ENCODE data around the gene UGT1A4. TPM values are rescaled to one million over a fixed set of nuclear protein-coding genes. Genes with fewer than 3 reads are reported as not detected.

UGT1A4 gene
- total and polyA plus RNA-seq, 4 donors = not detected

DNA sequence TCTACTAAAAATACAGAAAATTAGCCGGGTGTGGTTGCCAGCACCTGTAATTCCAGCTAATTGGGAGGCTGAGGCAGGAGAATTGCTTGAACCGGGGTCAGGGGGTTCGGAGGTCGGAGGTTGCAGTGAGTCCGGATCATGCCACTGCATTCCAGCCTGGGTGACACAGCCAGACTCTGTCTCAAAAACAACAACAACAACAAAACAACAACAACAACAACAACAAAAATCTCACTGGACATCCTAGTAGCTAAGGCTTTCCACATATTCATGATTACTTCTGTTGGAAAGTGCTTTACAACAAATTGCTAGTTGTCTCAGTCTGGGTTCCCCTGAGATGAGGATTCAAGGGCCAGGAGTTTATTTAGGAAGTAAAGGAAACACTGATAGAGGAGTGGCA lies 55.3 kb downstream of the UGT1A4 start:
- H3K36me3 ChIP-seq (ENCODE audit: control insufficient read depth, insufficient read depth, low read length) = no peaks in the 10 kb centered on the region
- no peaks in the 10 kb centered on the region for H3K27me3 ChIP-seq (ENCODE audit: control insufficient read depth, insufficient read depth, low read length)
- H3K4me1 ChIP-seq (ENCODE audit: control insufficient read depth, insufficient read depth, low read length) = no peaks in the 10 kb centered on the region
- H3K4me3 ChIP-seq (ENCODE audit: low read depth, low read length) = no peak overlapping the region
- no peaks in the 10 kb centered on the region for H3K9me3 ChIP-seq (ENCODE audit: control insufficient read depth, insufficient read depth, low read length)
- no peak for DNase-seq (ENCODE audit: low read depth in 4 of 6, low spot score in 6 of 6)
- H3K27ac ChIP-seq (ENCODE audit: low read depth, low read length) = no peak overlapping the region
- 100% methylated on average over 1 of the region's 5 CpGs for WGBS (ENCODE audit: insufficient coverage)

DNA sequence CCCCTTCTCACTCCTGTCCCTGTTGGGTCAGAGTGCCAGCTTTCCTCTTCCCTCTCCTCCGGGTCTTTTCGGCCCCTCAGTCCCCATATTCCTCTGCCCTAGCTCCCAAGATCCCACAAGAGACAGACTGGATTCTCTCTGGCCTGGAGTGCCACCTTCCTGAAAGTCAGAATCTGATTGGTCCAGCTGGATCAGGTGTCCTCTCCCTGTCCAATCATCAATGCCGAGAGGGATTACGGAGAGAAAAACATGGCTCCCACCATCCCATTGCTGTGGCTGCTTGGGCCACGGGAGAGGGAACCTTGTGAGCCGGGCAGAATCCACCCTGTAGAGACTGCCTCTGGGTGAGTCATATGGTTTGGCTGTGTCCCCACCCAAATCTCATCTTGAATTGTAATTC lies 56.9 kb downstream of the UGT1A4 start:
- Histone ChIP-seq H3K4me3 (ENCODE audit: low read depth, low read length) (no peak overlapping the region), H3K27me3 (ENCODE audit: control insufficient read depth, insufficient read depth, low read length) (no peaks in the 10 kb centered on the region), H3K27ac (ENCODE audit: low read depth, low read length) (no peak overlapping the region), H3K4me1 (ENCODE audit: control insufficient read depth, insufficient read depth, low read length) (no peaks in the 10 kb centered on the region), H3K9me3 (ENCODE audit: control insufficient read depth, insufficient read depth, low read length) (no peaks in the 10 kb centered on the region), H3K36me3 (ENCODE audit: control insufficient read depth, insufficient read depth, low read length) (no peaks in the 10 kb centered on the region)
- DNase-seq (ENCODE audit: low read depth in 4 of 6, low spot score in 6 of 6) = no peak
- 78% methylated on average over 2 of the region's 6 CpGs for WGBS (ENCODE audit: insufficient coverage)

DNA sequence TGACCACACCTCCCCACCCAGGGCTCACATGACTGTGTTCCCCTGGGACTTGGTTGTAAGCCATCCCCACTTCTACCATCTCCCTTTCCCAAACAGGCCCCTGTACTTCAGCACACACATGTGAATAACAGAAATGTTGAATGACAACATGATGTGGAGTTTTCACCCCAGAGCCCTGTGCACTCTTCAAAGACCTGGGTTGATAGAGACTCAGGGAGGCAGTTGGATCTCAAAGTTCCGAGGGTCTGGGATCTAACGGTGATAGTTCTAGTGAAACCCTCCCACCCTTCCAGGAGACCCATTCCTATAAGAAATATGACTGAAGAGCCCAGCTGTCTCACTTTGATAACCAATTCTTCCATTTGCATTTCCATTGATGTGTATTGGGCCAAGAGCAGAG lies 59.5 kb downstream of the UGT1A4 start, which contains the start of gene MROH2A:
Gene MROH2A (plus strand): TSS at position 301 of the 400 bp plus-strand sequence. CDS start 1,029 bp downstream, outside the sequence.
- Histone ChIP-seq H3K4me3 (ENCODE audit: low read depth, low read length) (no peak within 1 kb of the TSS), H3K36me3 (ENCODE audit: control insufficient read depth, insufficient read depth, low read length) (no peaks in the 10 kb centered on the region), H3K4me1 (ENCODE audit: control insufficient read depth, insufficient read depth, low read length) (no peaks in the 10 kb centered on the region), H3K9me3 (ENCODE audit: control insufficient read depth, insufficient read depth, low read length) (no peaks in the 10 kb centered on the region), H3K27ac (ENCODE audit: low read depth, low read length) (no peak within 1 kb of the TSS), H3K27me3 (ENCODE audit: control insufficient read depth, insufficient read depth, low read length) (no peaks in the 10 kb centered on the region)
- DNase-seq (ENCODE audit: low read depth in 4 of 6, low spot score in 6 of 6) = no peak
- no CpG with 5 or more reads among the region's 2 CpGs for WGBS (ENCODE audit: insufficient coverage)

DNA sequence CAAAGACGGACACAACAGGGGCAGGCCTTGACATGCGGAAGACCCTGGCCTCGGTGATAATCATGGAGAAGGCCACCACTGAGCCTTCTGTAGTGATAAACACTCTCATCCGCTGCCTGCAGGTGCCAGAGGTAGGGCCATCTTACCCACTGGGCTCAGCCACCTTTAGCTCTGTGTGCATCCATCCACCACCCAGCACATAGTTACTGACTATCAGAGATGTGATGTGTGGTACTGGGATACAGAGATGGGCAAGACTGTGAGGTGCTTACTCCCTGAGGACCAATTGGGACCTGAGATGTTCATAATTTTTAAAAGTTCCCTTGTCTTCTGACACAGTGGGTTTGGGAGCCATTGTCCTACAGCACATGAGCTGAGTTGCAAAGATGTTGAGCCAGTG lies 61.2 kb downstream of the UGT1A4 start:
- H3K27me3 ChIP-seq (ENCODE audit: control insufficient read depth, insufficient read depth, low read length) = no peaks in the 10 kb centered on the region
- H3K36me3 ChIP-seq (ENCODE audit: control insufficient read depth, insufficient read depth, low read length) = no peaks in the 10 kb centered on the region
- H3K27ac ChIP-seq (ENCODE audit: low read depth, low read length) = no peak overlapping the region
- 97% methylated on average over 3 of the region's 4 CpGs for WGBS (ENCODE audit: insufficient coverage)
- H3K9me3 ChIP-seq (ENCODE audit: control insufficient read depth, insufficient read depth, low read length) = no peaks in the 10 kb centered on the region
- DNase-seq (ENCODE audit: low read depth in 4 of 6, low spot score in 6 of 6) = no peak
- H3K4me3 ChIP-seq (ENCODE audit: low read depth, low read length) = no peak overlapping the region
- no peaks in the 10 kb centered on the region for H3K4me1 ChIP-seq (ENCODE audit: control insufficient read depth, insufficient read depth, low read length)

DNA sequence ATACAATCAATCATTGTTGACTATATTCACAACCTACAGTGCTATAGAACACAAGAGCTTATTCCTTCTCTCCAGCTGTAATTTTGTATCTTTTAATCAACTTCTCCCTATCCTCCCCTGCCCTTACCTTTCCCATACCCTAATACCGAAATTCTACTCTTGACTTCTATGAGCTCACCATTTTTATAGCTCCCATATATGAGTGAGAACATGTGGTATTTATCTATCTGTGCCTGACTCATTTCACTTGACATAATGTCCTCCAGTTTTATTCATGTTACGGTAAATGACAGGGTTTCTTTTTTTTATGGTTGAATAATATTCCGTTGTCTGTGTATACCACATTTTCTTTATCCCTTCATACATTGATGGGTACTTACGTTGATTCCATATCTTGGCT lies 62.2 kb downstream of the UGT1A4 start:
- Histone ChIP-seq H3K9me3 (ENCODE audit: control insufficient read depth, insufficient read depth, low read length) (no peaks in the 10 kb centered on the region), H3K27me3 (ENCODE audit: control insufficient read depth, insufficient read depth, low read length) (no peaks in the 10 kb centered on the region), H3K4me1 (ENCODE audit: control insufficient read depth, insufficient read depth, low read length) (no peaks in the 10 kb centered on the region), H3K36me3 (ENCODE audit: control insufficient read depth, insufficient read depth, low read length) (no peaks in the 10 kb centered on the region), H3K4me3 (ENCODE audit: low read depth, low read length) (no peak overlapping the region), H3K27ac (ENCODE audit: low read depth, low read length) (no peak overlapping the region)
- no peak for DNase-seq (ENCODE audit: low read depth in 4 of 6, low spot score in 6 of 6)
- no CpG with 5 or more reads among the region's 4 CpGs for WGBS (ENCODE audit: insufficient coverage)

DNA sequence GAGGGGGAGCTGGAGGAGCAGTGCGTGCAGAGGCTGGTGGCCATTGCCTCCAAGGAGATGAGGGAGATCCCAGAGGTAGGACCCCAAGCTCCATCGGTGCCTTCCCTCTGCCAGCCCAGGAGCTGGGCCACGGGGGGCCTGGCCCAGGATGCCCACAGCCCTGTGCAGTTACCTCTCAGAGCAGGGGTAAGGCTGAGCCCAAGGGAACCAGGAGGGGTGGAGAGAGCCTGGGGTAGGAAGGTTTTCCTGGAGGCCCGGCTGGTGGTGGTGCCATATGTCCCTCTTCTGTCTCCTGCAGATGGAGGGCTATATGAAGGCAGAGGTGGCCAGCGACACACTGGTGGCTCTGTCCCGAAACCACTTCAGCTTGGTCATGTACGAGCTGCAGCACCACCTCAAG lies 71.0 kb downstream of the UGT1A4 start:
- H3K27me3 ChIP-seq (ENCODE audit: control insufficient read depth, insufficient read depth, low read length) = no peaks in the 10 kb centered on the region
- no peaks in the 10 kb centered on the region for H3K4me1 ChIP-seq (ENCODE audit: control insufficient read depth, insufficient read depth, low read length)
- H3K9me3 ChIP-seq (ENCODE audit: control insufficient read depth, insufficient read depth, low read length) = no peaks in the 10 kb centered on the region
- no peak for DNase-seq (ENCODE audit: low read depth in 4 of 6, low spot score in 6 of 6)
- H3K36me3 ChIP-seq (ENCODE audit: control insufficient read depth, insufficient read depth, low read length) = no peaks in the 10 kb centered on the region
- H3K27ac ChIP-seq (ENCODE audit: low read depth, low read length) = no peak overlapping the region
- no peak overlapping the region for H3K4me3 ChIP-seq (ENCODE audit: low read depth, low read length)
- WGBS (ENCODE audit: insufficient coverage) = 92% methylated on average over 6 of the region's 7 CpGs

DNA sequence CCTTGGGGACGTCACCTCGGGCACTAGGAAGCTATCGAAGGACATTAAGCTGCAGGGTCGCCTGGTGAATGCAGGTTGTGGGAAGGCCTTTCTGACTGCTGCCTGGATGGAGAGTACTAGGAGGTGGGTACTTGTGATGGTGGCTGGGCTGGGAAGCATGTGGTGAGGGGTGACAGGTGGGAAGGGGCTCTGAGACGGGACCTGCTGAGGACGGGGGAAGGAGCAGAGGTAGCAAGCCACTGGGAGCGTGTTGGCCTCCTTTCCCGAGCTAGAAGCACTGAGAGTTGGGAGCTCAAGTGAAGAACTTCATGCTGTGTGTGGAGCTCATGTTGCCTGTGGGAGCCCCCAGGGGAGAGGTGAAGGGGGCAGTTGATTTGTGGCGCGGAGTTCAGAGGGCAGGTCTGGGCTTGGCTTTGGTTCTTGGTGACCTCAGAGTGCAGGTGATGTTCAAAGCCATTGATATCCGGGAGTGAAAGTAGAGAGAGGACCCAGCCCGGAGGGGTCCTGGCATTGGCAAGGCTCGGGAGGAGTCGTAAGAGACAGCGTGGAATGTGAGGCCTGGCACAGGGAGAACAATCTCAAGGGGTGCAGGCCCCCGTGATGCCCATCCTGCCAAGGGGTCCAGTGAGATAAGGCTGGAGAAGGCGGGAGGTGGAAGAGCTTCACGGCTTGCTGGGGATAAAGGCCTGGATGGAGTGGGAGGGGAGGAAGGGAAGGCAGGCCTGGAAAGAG lies 72.8 kb downstream of the UGT1A4 start:
- H3K27ac ChIP-seq (ENCODE audit: low read depth, low read length) = no peak overlapping the region
- no peak for DNase-seq (ENCODE audit: low read depth in 4 of 6, low spot score in 6 of 6)
- 88% methylated on average over 18 of the region's 18 CpGs for WGBS (ENCODE audit: insufficient coverage)
- H3K4me3 ChIP-seq (ENCODE audit: low read depth, low read length) = no peak overlapping the region
- H3K9me3 ChIP-seq (ENCODE audit: control insufficient read depth, insufficient read depth, low read length) = no peaks in the 10 kb centered on the region
- no peaks in the 10 kb centered on the region for H3K4me1 ChIP-seq (ENCODE audit: control insufficient read depth, insufficient read depth, low read length)
- no peaks in the 10 kb centered on the region for H3K36me3 ChIP-seq (ENCODE audit: control insufficient read depth, insufficient read depth, low read length)
- H3K27me3 ChIP-seq (ENCODE audit: control insufficient read depth, insufficient read depth, low read length) = no peaks in the 10 kb centered on the region

DNA sequence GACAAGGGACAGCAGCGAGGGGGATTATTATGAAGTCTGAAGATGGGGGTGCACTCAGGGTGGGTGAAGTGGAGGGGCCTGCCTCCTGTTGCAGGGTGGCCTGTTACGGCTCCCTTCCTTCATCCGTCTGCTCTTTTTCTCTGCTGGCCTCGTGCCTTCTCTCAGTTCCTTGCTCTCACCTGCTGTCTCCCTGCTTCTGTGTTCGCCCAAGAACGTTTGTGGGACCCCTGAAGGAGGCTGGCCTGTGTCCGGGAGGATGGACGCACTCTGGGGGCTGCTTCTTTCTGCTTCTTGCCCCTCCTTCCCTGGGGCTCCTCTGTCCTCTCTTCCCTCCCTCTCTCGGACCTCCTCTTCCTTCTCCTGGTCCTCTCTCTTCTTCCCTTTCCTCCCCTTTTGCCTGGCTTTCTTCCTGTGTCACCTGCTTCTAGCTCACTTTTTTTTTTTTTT lies 73.4 kb downstream of the UGT1A4 start:
- Histone ChIP-seq H3K4me3 (ENCODE audit: low read depth, low read length) (no peak overlapping the region), H3K27ac (ENCODE audit: low read depth, low read length) (no peak overlapping the region), H3K4me1 (ENCODE audit: control insufficient read depth, insufficient read depth, low read length) (no peaks in the 10 kb centered on the region), H3K27me3 (ENCODE audit: control insufficient read depth, insufficient read depth, low read length) (no peaks in the 10 kb centered on the region), H3K36me3 (ENCODE audit: control insufficient read depth, insufficient read depth, low read length) (no peaks in the 10 kb centered on the region), H3K9me3 (ENCODE audit: control insufficient read depth, insufficient read depth, low read length) (no peaks in the 10 kb centered on the region)
- 81% methylated on average over 9 of the region's 9 CpGs for WGBS (ENCODE audit: insufficient coverage)
- no peak for DNase-seq (ENCODE audit: low read depth in 4 of 6, low spot score in 6 of 6)

DNA sequence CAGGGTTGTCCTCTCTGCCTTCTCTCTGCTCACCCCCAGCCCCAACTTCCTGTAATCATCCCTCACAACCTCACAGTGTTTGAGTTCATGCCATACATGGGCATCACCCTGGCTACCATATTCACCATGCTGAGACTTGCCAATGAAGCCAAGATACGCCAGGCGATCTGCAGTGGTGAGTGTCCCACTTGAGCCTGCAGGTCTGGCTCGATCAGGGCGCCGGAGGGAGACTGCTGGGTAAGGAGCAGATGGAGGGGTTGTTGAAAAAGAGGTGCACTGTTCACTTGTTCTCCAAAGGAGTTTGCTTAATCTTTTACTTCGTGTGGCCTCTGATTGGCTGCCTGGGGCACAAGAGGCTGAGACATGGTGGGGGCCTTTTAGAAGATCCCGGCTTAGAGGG lies 74.2 kb downstream of the UGT1A4 start:
- Histone ChIP-seq H3K27ac (ENCODE audit: low read depth, low read length) (no peak overlapping the region), H3K9me3 (ENCODE audit: control insufficient read depth, insufficient read depth, low read length) (no peaks in the 10 kb centered on the region), H3K27me3 (ENCODE audit: control insufficient read depth, insufficient read depth, low read length) (no peaks in the 10 kb centered on the region), H3K36me3 (ENCODE audit: control insufficient read depth, insufficient read depth, low read length) (no peaks in the 10 kb centered on the region), H3K4me3 (ENCODE audit: low read depth, low read length) (no peak overlapping the region), H3K4me1 (ENCODE audit: control insufficient read depth, insufficient read depth, low read length) (no peaks in the 10 kb centered on the region)
- no peak for DNase-seq (ENCODE audit: low read depth in 4 of 6, low spot score in 6 of 6)
- WGBS (ENCODE audit: insufficient coverage) = 85% methylated on average over 7 of the region's 7 CpGs

DNA sequence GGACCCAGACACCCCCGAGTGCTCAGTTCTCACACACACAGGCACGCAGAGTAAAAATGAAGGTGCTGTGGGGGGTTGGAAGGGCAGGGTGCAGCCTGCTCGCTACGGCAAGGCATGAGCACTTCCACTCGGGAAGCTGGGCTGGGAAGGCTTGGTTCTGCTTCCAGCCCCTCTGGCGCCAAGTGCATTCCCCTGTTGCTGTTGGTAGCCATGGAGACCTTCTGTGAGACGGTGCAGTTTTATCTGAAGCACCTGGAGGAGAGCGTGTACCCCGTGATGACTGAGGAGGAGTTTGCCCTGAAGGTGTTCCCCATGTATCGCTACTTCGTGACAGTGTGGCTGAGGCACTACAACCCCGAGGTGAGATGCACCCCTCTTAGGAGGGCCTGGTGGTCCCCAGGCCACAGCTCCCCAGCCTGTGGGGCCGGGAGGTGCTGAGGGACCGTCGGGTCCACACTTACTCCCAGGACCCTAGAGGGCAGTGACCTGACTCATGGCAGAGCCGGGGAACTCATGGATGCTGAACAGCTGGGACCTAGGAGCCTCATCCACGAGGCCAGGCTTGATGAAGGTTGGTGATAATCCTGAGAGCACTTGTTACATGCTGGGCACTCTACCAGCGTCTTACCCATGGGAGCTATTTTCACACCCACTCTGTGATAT lies 75.1 kb downstream of the UGT1A4 start:
- Histone ChIP-seq H3K9me3 (ENCODE audit: control insufficient read depth, insufficient read depth, low read length) (no peaks in the 10 kb centered on the region), H3K4me3 (ENCODE audit: low read depth, low read length) (no peak overlapping the region), H3K27me3 (ENCODE audit: control insufficient read depth, insufficient read depth, low read length) (no peaks in the 10 kb centered on the region), H3K36me3 (ENCODE audit: control insufficient read depth, insufficient read depth, low read length) (no peaks in the 10 kb centered on the region), H3K4me1 (ENCODE audit: control insufficient read depth, insufficient read depth, low read length) (no peaks in the 10 kb centered on the region), H3K27ac (ENCODE audit: low read depth, low read length) (no peak overlapping the region)
- WGBS (ENCODE audit: insufficient coverage) = 82% methylated on average over 16 of the region's 18 CpGs
- DNase-seq (ENCODE audit: low read depth in 4 of 6, low spot score in 6 of 6) = no peak

Data from spinal cord (tissue), 10 donors.